Esophagus muscularis mucosa (tissue), 4 donors: ENCODE measurements around the gene SLC25A48. TPM values are rescaled to one million over a fixed set of nuclear protein-coding genes. Genes with fewer than 3 reads are reported as not detected.
A peak's percentile ranks its signal among the peaks of the same experiment; 100 is the strongest.

Experiments
- DNase-seq: peaks from one replicate; pipeline ENCODE4 v3.0.0-alpha.2; 2017; ENCODE audit errors: extremely low spot score
- H3K27ac ChIP-seq, 4 donors: fragments of 200-600 bp; sonication (generic); replicated peaks in 1 of 4; 1 replicate in 3 of 4; 2 replicates in 1 of 4; pipeline ENCODE4 v1.5.1; 2016 to 2019; ENCODE audit warnings: mild to moderate bottlenecking in 1 of 4
- H3K27me3 ChIP-seq, 4 donors: fragments of 200-600 bp; sonication (generic); one replicate each; pipeline versions ENCODE4 v1.5.1 to v1.6.0; 2016 to 2019
- H3K36me3 ChIP-seq, 4 donors: fragments of 200-600 bp; sonication (generic); one replicate each; pipeline ENCODE4 v1.5.1; 2016 to 2019
- H3K4me1 ChIP-seq, 4 donors: fragments of 200-600 bp; sonication (generic); one replicate each; pipeline ENCODE4 v1.5.1; 2016 to 2019
- H3K4me3 ChIP-seq, 4 donors: fragments of 200-600 bp; sonication (generic); 1 replicate in 2 of 4; 2 replicates in 2 of 4; pipeline ENCODE4 v1.5.1; 2016 to 2019; ENCODE audit warnings: mild to moderate bottlenecking in 4 of 4, moderate library complexity in 1 of 4
- H3K9me3 ChIP-seq, 4 donors: fragments of 200-600 bp; sonication (generic); 1 replicate in 3 of 4; 2 replicates in 1 of 4; pipeline ENCODE4 v1.5.1; 2016 to 2019
- CTCF ChIP-seq, 3 experiments: fragments of 200-600 bp in 2 of 3; fragments of 450-650 bp in 1 of 3; sonication (generic) in 2 of 3; IDR thresholded peaks; one replicate each; pipeline ENCODE4 v1.5.1; 2017 to 2019; ENCODE audit warnings: antibody characterized with exemption in 3 of 3, mild to moderate bottlenecking in 2 of 3, moderate library complexity in 1 of 3
- EP300 ChIP-seq: sonication (generic); formaldehyde crosslinking; IDR thresholded peaks from one replicate; pipeline ENCODE4 v1.6.1; 2017; ENCODE audit warnings: antibody characterized with exemption
- POLR2A ChIP-seq: fragments of 450-650 bp; IDR thresholded peaks from one replicate; pipeline ENCODE4 v1.6.1; 2017; ENCODE audit warnings: antibody characterized with exemption, moderate library complexity, mild to moderate bottlenecking, low read depth
- POLR2AphosphoS5 ChIP-seq, 2 donors: sonication (generic); formaldehyde crosslinking; IDR thresholded peaks; one replicate each; pipeline ENCODE4 v1.6.1; 2017; ENCODE audit warnings: antibody characterized with exemption in 2 of 2
- WGBS: methylation state at CpG from one replicate; pipeline ENCODE4 v1.1.5; 2018; 5-methylcytosine and 5-hydroxymethylcytosine counted together
- intact Hi-C: fragments of 100-400 bp; cut with DNase I; formaldehyde crosslinking; loops from one replicate; pipeline ENCODE4 v1.15.1; 2023
- total RNA-seq, 4 donors: library from RNA; depleted of rRNA; stranded (reverse); fragments of >200 nt; gene quantifications; one replicate each; pipeline versions ENCODE4 v1.1.0 to v1.2.1, GENCODE V29; 2016

Gene SLC25A48
- total RNA-seq, 4 donors from 2014 or later = 0.40 to 0.42 TPM; not detected in 2

GRCh38 chr5:135831439-135831838 is 3.0 kb upstream of the SLC25A48 start:
- intact Hi-C loops = loop anchor here (2.0 kb wide), 1 partner anchor 271 kb away; no protein-coding TSS in a partner anchor
- Histone ChIP-seq H3K4me1 (peaks cover 10 to 24% (median 19%) of the 10 kb centered on the region in 4 donors), H3K27ac (no peak overlapping the region), H3K36me3 (no peaks in the 10 kb centered on the region), H3K4me3 (no peak overlapping the region), H3K9me3 (no peaks in the 10 kb centered on the region), H3K27me3 (peaks cover 0 to 60% (median 0%) of the 10 kb centered on the region in 4 donors)
- WGBS = 94% methylated on average over 1 of the region's 1 CpG
- no peak for TF ChIP-seq POLR2AphosphoS5 (IDR thresholded peaks at IDR 0.05)
- TF ChIP-seq EP300 = no peak
- no peak for TF ChIP-seq CTCF (IDR thresholded peaks at IDR 0.05)
- TF ChIP-seq POLR2A = no peak
- DNase-seq = no peak

DNA sequence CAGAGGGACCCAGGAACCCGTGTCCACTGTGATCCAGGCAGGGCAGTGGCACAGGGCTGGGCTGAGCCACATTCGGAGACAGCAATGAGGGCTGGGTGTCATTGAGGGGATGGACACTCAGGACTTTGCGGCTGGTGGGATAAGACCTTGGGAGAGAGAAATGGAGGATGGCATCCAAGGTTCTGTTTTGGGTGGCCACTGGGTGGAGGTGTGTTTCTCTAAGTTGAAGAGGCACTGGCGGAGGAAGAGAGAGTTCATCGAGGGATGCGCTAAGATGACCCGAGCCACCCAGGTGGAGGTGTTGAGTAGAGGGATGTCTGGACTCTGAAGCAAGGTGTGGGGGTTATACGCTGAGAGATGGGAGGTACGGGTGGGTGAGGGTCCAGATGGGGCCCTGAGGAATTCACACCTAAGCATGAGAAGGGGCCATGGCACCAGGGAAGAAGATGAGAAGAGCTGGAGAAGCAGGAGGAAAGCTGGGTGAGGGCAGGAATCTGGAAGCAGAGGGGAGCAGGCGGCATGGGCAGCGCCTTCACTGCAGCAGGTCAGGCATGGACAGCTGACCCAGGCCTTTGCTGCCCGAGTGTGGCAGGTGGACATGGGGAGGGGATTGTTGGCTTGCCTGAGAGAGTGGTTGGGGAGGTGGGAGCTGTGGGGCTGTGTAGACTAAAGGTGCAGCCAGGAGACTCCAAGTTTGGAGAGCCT is 2.5 kb upstream of the SLC25A48 start:
- H3K27ac ChIP-seq = no peak overlapping the region
- DNase-seq = peak; percentile 62
- H3K9me3 ChIP-seq = no peaks in the 10 kb centered on the region
- no peak overlapping the region for H3K4me3 ChIP-seq
- H3K36me3 ChIP-seq = no peaks in the 10 kb centered on the region
- intact Hi-C loops = loop anchor here (2.0 kb wide), 1 partner anchor 271 kb away; no protein-coding TSS in a partner anchor
- H3K27me3 ChIP-seq = peaks cover 0 to 60% (median 0%) of the 10 kb centered on the region in 4 donors
- peaks cover 10 to 24% (median 19%) of the 10 kb centered on the region in 4 donors for H3K4me1 ChIP-seq
- TF ChIP-seq CTCF (IDR thresholded peaks at IDR 0.05) (no peak), POLR2AphosphoS5 (IDR thresholded peaks at IDR 0.05) (no peak), POLR2A (no peak), EP300 (no peak)
- 90% methylated on average over 12 of the region's 12 CpGs for WGBS

DNA sequence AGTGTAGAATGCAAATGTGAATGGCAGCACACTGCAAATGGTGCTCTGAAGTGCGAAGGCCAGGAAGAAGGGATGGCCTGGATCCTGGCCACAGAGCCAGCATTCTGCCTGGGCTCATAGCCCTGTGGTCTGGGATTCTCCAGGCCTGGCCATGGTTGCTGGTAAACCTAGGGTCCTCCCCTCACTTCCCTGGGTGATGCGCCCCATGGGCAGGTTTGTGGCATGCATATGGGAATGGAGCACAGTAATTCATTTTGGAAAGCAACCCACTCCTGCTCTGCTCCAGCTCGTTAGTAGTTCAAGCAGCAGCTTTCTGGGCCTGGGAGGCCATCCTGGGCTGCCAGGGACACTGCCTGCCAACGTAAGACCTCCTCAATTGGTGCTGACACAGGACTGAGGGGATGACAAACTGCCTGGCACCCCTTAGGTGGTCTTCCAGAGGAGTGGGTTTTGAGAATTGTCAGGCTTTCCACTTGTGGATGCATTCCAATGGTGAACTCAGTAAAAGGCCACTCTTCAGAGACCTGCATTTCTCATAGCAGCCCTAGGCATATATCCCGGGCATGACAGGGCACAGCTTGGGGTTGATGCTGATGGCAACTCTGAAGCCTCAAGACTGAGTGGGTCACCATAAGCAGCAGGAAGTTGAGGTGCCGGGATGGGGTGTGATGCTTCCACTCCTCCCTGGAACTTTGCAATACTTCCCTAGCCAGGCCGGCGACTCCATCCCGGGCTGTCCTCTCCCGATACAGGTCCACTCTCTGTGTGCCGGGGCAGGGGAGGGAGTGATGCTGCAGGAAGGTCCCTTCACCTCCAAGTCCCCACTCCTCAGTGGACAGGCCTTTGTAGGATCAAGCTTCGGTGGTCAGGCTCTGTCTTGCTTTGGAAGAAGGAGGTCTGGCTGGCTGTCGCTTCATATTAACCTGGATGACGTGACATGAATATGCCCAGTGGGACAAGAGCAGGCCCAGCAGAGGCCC is 1.2 kb upstream of the SLC25A48 start:
- Histone ChIP-seq H3K4me3 (no peak overlapping the region), H3K36me3 (no peaks in the 10 kb centered on the region), H3K27me3 (peaks cover 0 to 60% (median 0%) of the 10 kb centered on the region in 4 donors), H3K27ac (no peak overlapping the region), H3K4me1 (peaks cover 10 to 24% (median 19%) of the 10 kb centered on the region in 4 donors), H3K9me3 (no peaks in the 10 kb centered on the region)
- TF ChIP-seq CTCF (IDR thresholded peaks at IDR 0.05) (no peak), EP300 (no peak), POLR2AphosphoS5 (IDR thresholded peaks at IDR 0.05) (no peak), POLR2A (no peak)
- WGBS = 94% methylated on average over 6 of the region's 14 CpGs
- DNase-seq = no peak
- intact Hi-C loops = no loop called here

DNA sequence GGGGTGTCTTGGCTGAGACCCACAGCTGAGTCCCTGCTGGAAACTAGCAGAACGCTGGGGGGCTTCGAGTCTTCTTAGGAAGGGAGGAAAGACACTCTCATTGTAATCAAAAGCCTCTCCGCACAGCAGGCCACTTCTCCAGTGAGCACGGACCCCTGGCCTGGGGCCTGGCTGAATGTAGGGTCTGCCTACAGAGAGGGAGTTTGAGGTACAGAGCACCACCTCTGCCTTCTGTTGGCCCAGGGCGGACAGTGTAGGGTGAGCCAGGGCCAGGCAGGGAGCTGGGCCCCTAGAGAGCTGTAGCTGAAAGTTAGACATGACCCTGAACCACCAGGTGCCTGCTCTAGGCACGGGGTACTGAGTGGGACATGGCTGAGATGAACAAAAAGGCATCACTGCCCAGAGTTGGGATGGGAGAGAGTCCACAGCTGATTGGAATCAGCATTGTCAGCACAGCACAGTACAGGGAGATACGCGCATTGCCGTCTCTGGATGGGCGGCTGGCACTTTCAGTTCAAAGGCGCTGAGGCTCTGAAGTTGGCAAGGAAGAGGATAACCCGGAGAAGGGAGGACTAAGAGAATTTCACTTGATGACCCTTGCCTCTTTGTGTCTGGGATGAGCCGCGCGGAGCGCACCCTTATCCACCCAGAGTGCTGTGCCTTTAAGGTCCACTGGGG is 363 bp upstream of the SLC25A48 start:
- peaks cover 0 to 60% (median 0%) of the 10 kb centered on the region in 4 donors for H3K27me3 ChIP-seq
- TF ChIP-seq CTCF (IDR thresholded peaks at IDR 0.05) = peak; percentile 42 to 73 (median 53)
- no peak for TF ChIP-seq POLR2AphosphoS5 (IDR thresholded peaks at IDR 0.05)
- no peak for TF ChIP-seq POLR2A
- TF ChIP-seq EP300 = no peak
- H3K9me3 ChIP-seq = no peaks in the 10 kb centered on the region
- H3K4me1 ChIP-seq = peaks cover 10 to 24% (median 19%) of the 10 kb centered on the region in 4 donors
- intact Hi-C loops = no loop called here
- WGBS = 30% methylated on average over 15 of the region's 16 CpGs
- H3K4me3 ChIP-seq = peak overlapping the region; percentile 48 to 59 (median 52)
- no peak for DNase-seq
- H3K36me3 ChIP-seq = no peaks in the 10 kb centered on the region
- no peak overlapping the region for H3K27ac ChIP-seq
